HEK293 (cell line): Measurements from ENCODE around the gene ZCCHC7.

Experiments
- ATF2 ChIP-seq: fragments of 450-650 bp; formaldehyde crosslinking; IDR thresholded peaks from 2 replicates; pipeline ENCODE4 v1.5.1; 2016; ENCODE audit warnings: missing biosample characterization, missing genetic modification characterization, low read depth
- REPIN1 ChIP-seq: fragments of 450-650 bp; formaldehyde crosslinking; IDR thresholded peaks from 2 replicates; pipeline ENCODE4 v1.5.1; 2017; ENCODE audit warnings: missing biosample characterization, missing genetic modification characterization, low read depth
- YY1 ChIP-seq: fragments of 450-650 bp; formaldehyde crosslinking; IDR thresholded peaks from 2 replicates; pipeline ENCODE4 v1.5.1; 2018; ENCODE audit warnings: missing biosample characterization, missing genetic modification characterization
- ZBTB1 ChIP-seq: fragments of 450-650 bp; formaldehyde crosslinking; IDR thresholded peaks from 2 replicates; pipeline ENCODE4 v1.5.1; 2016; ENCODE audit warnings: missing biosample characterization, missing genetic modification characterization
- ZNF184 ChIP-seq: fragments of 450-650 bp; IDR thresholded peaks from 2 replicates; pipeline ENCODE4 v1.5.1; 2018; ENCODE audit warnings: missing biosample characterization, mild to moderate bottlenecking, missing genetic modification characterization
- ZNF416 ChIP-seq: fragments of 450-650 bp; formaldehyde crosslinking; IDR thresholded peaks from 2 replicates; pipeline ENCODE4 v1.5.1; 2016; ENCODE audit warnings: missing biosample characterization, missing genetic modification characterization
- ZNF776 ChIP-seq: fragments of 450-650 bp; formaldehyde crosslinking; IDR thresholded peaks from 2 replicates; pipeline ENCODE4 v1.5.0; 2017; ENCODE audit warnings: missing biosample characterization, missing genetic modification characterization, borderline replicate concordance

GRCh38 chr9:37107701-37108100 is 12.7 kb upstream of the ZCCHC7 start:
- TF ChIP-seq REPIN1 (tag by site-specific recombination) (no peak), ZNF416 (tag by site-specific recombination) (no peak), ZNF776 (no peak), ATF2 (tag by site-specific recombination) (no peak), ZNF184 (tag by site-specific recombination) (no peak), ZBTB1 (no peak), YY1 (tag by site-specific recombination) (no peak)
